C4-2B (cell line): Measurements from ENCODE around the gene MACROD1.

Experiments
- CTCF ChIP-seq: fragments of 450-650 bp; conservative IDR thresholded peaks from 2 replicates; pipeline ENCODE4 v1.5.1; 2017; ENCODE audit warnings: mild to moderate bottlenecking
- ZFX ChIP-seq: fragments of 450-650 bp; IDR thresholded peaks from 2 replicates; pipeline ENCODE4 v1.6.1; 2017

DNA sequence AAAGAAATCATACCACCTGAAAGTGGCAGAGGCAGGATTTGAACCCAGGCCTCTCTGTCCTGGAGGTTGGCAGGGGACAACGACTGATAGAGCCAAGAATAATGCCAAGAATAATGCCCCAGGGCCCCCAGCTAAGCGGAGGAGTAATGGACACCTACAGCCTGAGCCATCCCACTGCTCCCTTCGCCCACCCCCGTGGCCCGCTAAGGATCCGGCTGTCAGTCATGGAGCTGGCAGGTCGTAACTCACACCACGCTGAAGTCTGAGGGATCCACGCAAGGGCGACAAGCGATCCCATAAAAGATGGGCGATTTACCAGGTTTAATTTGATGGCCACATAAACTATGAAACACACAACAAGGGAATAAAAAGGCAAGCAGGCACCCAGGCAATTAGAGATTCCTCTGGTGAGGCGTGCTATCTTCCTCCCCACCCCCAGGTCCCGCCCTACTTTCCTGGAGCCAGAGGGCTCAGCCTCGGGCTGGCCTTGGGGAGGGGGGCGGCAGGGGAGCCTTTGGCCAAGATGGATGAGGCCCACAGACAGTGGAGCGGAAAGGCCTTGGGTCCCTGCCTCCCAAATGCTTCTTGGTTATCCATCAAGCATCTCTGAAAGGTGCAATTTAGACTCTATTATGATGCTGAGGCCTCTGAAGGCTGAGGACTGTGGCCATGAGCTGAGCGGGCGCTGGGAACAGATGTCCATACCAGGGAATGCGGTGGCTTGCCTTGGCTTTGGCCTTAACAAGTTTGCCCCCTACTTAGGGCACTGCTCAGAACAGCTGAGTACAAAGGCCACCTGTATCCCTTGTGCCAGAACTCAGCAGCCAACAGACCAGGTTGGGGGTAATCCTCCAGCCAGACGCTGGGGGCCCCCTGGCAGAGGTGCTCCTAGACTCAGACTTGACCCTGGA lies 55.2 kb downstream of the MACROD1 start:
- no peak for TF ChIP-seq CTCF
- TF ChIP-seq ZFX, result no peak
